ENCODE data around the gene THOC1. TPM values are rescaled to one million over a fixed set of nuclear protein-coding genes. Genes with fewer than 3 reads are reported as not detected.

The THOC1 gene
- total RNA-seq, 1 experiment from 2014 or later = 74.5 TPM

DNA sequence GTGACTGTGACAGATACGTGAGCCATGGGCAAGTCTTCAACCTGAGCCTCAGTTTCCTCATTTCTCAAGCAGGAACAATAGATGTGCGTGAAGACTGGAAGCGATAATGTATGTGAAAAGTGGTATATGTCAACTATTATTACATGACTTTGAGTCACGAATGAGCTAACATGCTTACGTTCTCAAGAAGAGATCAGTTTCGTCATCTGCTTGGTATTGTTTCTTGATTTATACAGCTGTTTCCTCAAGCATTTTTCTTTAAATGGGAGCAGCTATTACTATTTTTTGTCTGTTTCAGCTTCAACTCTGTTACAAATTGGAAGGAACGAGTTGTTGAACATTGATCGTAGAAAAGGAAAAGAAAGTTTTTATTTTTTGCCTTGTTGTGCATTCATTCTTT is 48.5 kb upstream of the THOC1 start:
- Mint-ChIP-seq H3K4me3 (no peak overlapping the region), H3K27ac (no peak overlapping the region), H3K4me1 (peaks cover 4 to 8% of the 10 kb centered on the region in 2 experiments), H3K36me3 (ENCODE audit: insufficient read depth in 1 of 3, low read depth in 3 of 3) (no peaks in the 10 kb centered on the region), H3K27me3 (ENCODE audit: low read depth) (no peaks in the 10 kb centered on the region; the same call in 1 of the 2 replicates), H3K9me3 (no peaks in the 10 kb centered on the region)
- Histone ChIP-seq H3K4ac (ENCODE audit: low read depth, low read length) (no peak overlapping the region), H3K9me3 (ENCODE audit: control insufficient read depth, low read depth, low read length) (no peaks in the 10 kb centered on the region), H3K23me2 (ENCODE audit: insufficient read length, low read depth, low read length, poor library complexity, severe bottlenecking) (no peaks in the 10 kb centered on the region), H3T11ph (ENCODE audit: low read length) (no peak overlapping the region), H3K14ac (ENCODE audit: insufficient read depth, low read length) (no peak overlapping the region), H3K79me2 (ENCODE audit: insufficient read depth, low read length) (no peaks in the 10 kb centered on the region), H2AK5ac (ENCODE audit: insufficient read length, low read length) (no peak overlapping the region), H3K79me1 (ENCODE audit: insufficient read depth, low read depth, low read length, poor library complexity, severe bottlenecking) (no peaks in the 10 kb centered on the region), H3K56ac (ENCODE audit: insufficient read length, low read depth, low read length) (no peak overlapping the region), H4K20me1 (ENCODE audit: control insufficient read depth, insufficient read depth, insufficient read length) (no peaks in the 10 kb centered on the region), H2BK120ac (ENCODE audit: low read depth, low read length, poor library complexity, severe bottlenecking) (no peak overlapping the region), H3K27me3 (ENCODE audit: insufficient read depth, low read length) (no peaks in the 10 kb centered on the region), H3K9ac (ENCODE audit: extremely low read depth, insufficient read length, low read length) (no peak overlapping the region), H3K27ac (ENCODE audit: insufficient read length, low read depth, low read length) (no peak overlapping the region), H2BK20ac (ENCODE audit: low read depth, low read length, poor library complexity, severe bottlenecking) (no peak overlapping the region), H2AFZ (ENCODE audit: low read length) (no peak overlapping the region), H3K23ac (ENCODE audit: insufficient read length, low read depth, low read length) (no peak overlapping the region), H3K18ac (ENCODE audit: insufficient read length, low read depth, low read length) (no peak overlapping the region), H2BK15ac (ENCODE audit: low read depth, low read length) (no peak overlapping the region), H2BK12ac (ENCODE audit: insufficient read length, low read depth, low read length) (no peak overlapping the region), H4K5ac (ENCODE audit: insufficient read length, low read depth, low read length) (no peak overlapping the region), H4K91ac (ENCODE audit: insufficient read length, low read depth, low read length) (no peak overlapping the region), H3K4me1 (ENCODE audit: insufficient read depth, low read length) (no peaks in the 10 kb centered on the region), H2BK5ac (ENCODE audit: insufficient read length, low read length) (no peak overlapping the region), H3K4me2 (ENCODE audit: insufficient read depth, insufficient read length, low read length) (no peak overlapping the region), H4K8ac (replicated peaks; ENCODE audit: insufficient read length, low read depth, low read length) (no peak overlapping the region)
- DNase-seq = no peak
- WGBS (ENCODE audit: extremely low coverage, insufficient read length, low lambda C conversion rate) = no CpG with 5 or more reads among the region's 8 CpGs
- TF ChIP-seq CTCF (conservative IDR thresholded peaks at IDR 0.05) = no peak

Measured in H9 (cell line).